CD8-positive, alpha-beta memory T cell (primary cell): Measurements from ENCODE around the gene RPS6KA4. TPM values are rescaled to one million over a fixed set of nuclear protein-coding genes. Genes with fewer than 3 reads are reported as not detected.

Experiments
- CTCF ChIA-PET: fragments of 350-600 bp; sonication (Branson Sonifier 250); formaldehyde crosslinking; loops from one replicate; lab custom pipeline; 2021; ENCODE audit warnings: antibody characterized with exemption; lab: Charles Lee
- POLR2A ChIA-PET: fragments of 350-600 bp; sonication (Branson Sonifier 250); formaldehyde crosslinking; loops from one replicate; lab custom pipeline; 2021; ENCODE audit warnings: antibody characterized with exemption; lab: Charles Lee
- DNase-seq, 5 donors: peaks; one replicate each; pipeline versions ENCODE4 v3.0.0 to v3.0.0-alpha.2; 2020 to 2022; ENCODE audit warnings: mixed read lengths in 1 of 5
- H3K27ac ChIP-seq: one replicate; pipeline ENCODE4 v1.7.0; 2013; ENCODE audit warnings: low read depth, mild to moderate bottlenecking, low read length, moderate library complexity
- H3K27me3 ChIP-seq: 2 replicates; pipeline ENCODE4 v1.7.0; 2013; ENCODE audit warnings: low read length, mild to moderate bottlenecking; ENCODE audit not compliant: insufficient read depth, poor library complexity, severe bottlenecking
- H3K36me3 ChIP-seq: 2 replicates; pipeline ENCODE4 v1.7.0; 2013; ENCODE audit warnings: mild to moderate bottlenecking, low read length, moderate library complexity; ENCODE audit not compliant: insufficient read depth
- H3K4me1 ChIP-seq: 2 replicates; pipeline ENCODE4 v1.7.0; 2013; ENCODE audit warnings: mild to moderate bottlenecking, low read length, moderate library complexity; ENCODE audit not compliant: insufficient read depth
- H3K4me3 ChIP-seq: 2 replicates; pipeline ENCODE4 v1.7.0; 2013; ENCODE audit warnings: mild to moderate bottlenecking, low read length
- H3K9me3 ChIP-seq: 2 replicates; pipeline ENCODE4 v1.7.0; 2013; ENCODE audit warnings: mild to moderate bottlenecking, low read length
- H3K27ac Mint-ChIP-seq, 8 donors: one replicate each; pipeline ENCODE4 v1.8.0; 2020 to 2021; ENCODE audit warnings: mixed read lengths in 8 of 8, mild to moderate bottlenecking in 6 of 8, inconsistent platforms in 3 of 8, moderate library complexity in 3 of 8
- H3K27me3 Mint-ChIP-seq, 2 donors: one replicate each; pipeline ENCODE4 v1.8.0; 2020 to 2021; ENCODE audit warnings: mixed read lengths in 2 of 2, mild to moderate bottlenecking in 1 of 2, moderate library complexity in 1 of 2
- H3K36me3 Mint-ChIP-seq, 3 donors: one replicate each; pipeline ENCODE4 v1.8.0; 2020 to 2021; ENCODE audit warnings: mixed read lengths in 3 of 3, inconsistent platforms in 1 of 3, mild to moderate bottlenecking in 1 of 3
- H3K4me1 Mint-ChIP-seq, 3 donors: one replicate each; pipeline ENCODE4 v1.8.0; 2020 to 2021; ENCODE audit warnings: mixed read lengths in 3 of 3, inconsistent platforms in 1 of 3, mild to moderate bottlenecking in 1 of 3
- H3K4me3 Mint-ChIP-seq, 7 donors: one replicate each; pipeline ENCODE4 v1.8.0; 2020 to 2021; ENCODE audit warnings: mixed read lengths in 7 of 7, mild to moderate bottlenecking in 6 of 7, moderate library complexity in 4 of 7, inconsistent platforms in 2 of 7
- H3K9me3 Mint-ChIP-seq, 5 donors: one replicate each; pipeline ENCODE4 v1.8.0; 2020 to 2022; ENCODE audit warnings: mixed read lengths in 5 of 5, mild to moderate bottlenecking in 3 of 5, moderate library complexity in 2 of 5, inconsistent platforms in 1 of 5
- polyA plus RNA-seq: library from polyadenylated mRNA; unstranded; fragments of 300-500 nt; fragmentation: Illumina TruSeq; gene quantifications from one replicate; pipeline ENCODE4 v1.2.3, GENCODE V29; 2021
- total RNA-seq, 2 experiments: library from RNA; stranded (reverse); gene quantifications; one replicate each; pipeline ENCODE4 v1.2.3, GENCODE V29; 2021

The RPS6KA4 gene
- total and polyA plus RNA-seq, 3 experiments from 2014 or later: 15.9 to 39.0 (median 38.0) TPM

- Histone ChIP-seq H3K27ac (peak overlapping the region; percentile 70), H3K4me1 (peaks cover 22% of the 10 kb centered on the region), H3K4me3 (peak overlapping the region; percentile 71), H3K9me3 (no peaks in the 10 kb centered on the region), H3K36me3 (peaks cover 7% of the 10 kb centered on the region), H3K27me3 (no peaks in the 10 kb centered on the region)
- CTCF ChIA-PET: interaction anchor here (1.1 to 1.8 kb wide), 4 partner anchors 16 to 91 kb away, joined by 3 to 6 read pairs (median 4); no protein-coding TSS in a partner anchor
- H3K4me3 Mint-ChIP-seq: peak overlapping the region; percentile 52 to 73 (median 59)
- H3K36me3 Mint-ChIP-seq: peaks cover 0 to 43% (median 7%) of the 10 kb centered on the region in 3 donors
- H3K27ac Mint-ChIP-seq: peak overlapping the region in 5 of 8 donors; percentile 8 to 85 (median 60)
- POLR2A ChIA-PET: interaction anchor here (1.1 to 3.4 kb wide), 2 partner anchors 13 to 41 kb away, joined by 3 to 15 read pairs; partner anchors contain the start of genes PRDX5 and TRMT112
- peaks cover 22 to 42% (median 30%) of the 10 kb centered on the region in 3 donors for H3K4me1 Mint-ChIP-seq
- H3K27me3 Mint-ChIP-seq: no peaks in the 10 kb centered on the region
- no peaks in the 10 kb centered on the region for H3K9me3 Mint-ChIP-seq
- peak in 1 of 5 donors; percentile 60 for DNase-seq
Observed at GRCh38 chr11:64357904-64358535, 942 bp upstream of the RPS6KA4 start.

GRCh38 chr11:64358536-64358906 is 441 bp upstream of the RPS6KA4 start:
- H3K9me3 Mint-ChIP-seq: no peaks in the 10 kb centered on the region
- Histone ChIP-seq H3K4me3 (peak overlapping the region; percentile 71), H3K36me3 (peaks cover 7% of the 10 kb centered on the region), H3K27me3 (no peaks in the 10 kb centered on the region), H3K4me1 (peaks cover 22% of the 10 kb centered on the region), H3K27ac (peak overlapping the region; percentile 70), H3K9me3 (no peaks in the 10 kb centered on the region)
- CTCF ChIA-PET: interaction anchor here (1.1 to 1.8 kb wide), 3 partner anchors 16 to 91 kb away, joined by 3 to 6 read pairs (median 3); no protein-coding TSS in a partner anchor
- DNase-seq: no peak
- peak overlapping the region in 1 of 8 donors; percentile 85 for H3K27ac Mint-ChIP-seq
- H3K27me3 Mint-ChIP-seq: no peaks in the 10 kb centered on the region
- H3K4me3 Mint-ChIP-seq: peak overlapping the region; percentile 52 to 73 (median 59)
- POLR2A ChIA-PET: interaction anchor here (1.3 to 3.4 kb wide), 2 partner anchors 16 to 41 kb away, joined by 5 to 15 read pairs; partner anchors contain the start of genes PRDX5 and TRMT112
- peaks cover 22 to 42% (median 30%) of the 10 kb centered on the region in 3 donors for H3K4me1 Mint-ChIP-seq
- H3K36me3 Mint-ChIP-seq: peaks cover 0 to 46% (median 9%) of the 10 kb centered on the region in 3 donors

GRCh38 chr11:64359712-64360445 is 917 bp downstream of the RPS6KA4 start:
- H3K27me3 ChIP-seq: no peaks in the 10 kb centered on the region
- Mint-ChIP-seq H3K36me3 (peaks cover 5 to 53% (median 9%) of the 10 kb centered on the region in 3 donors), H3K4me1 (peaks cover 24 to 42% (median 30%) of the 10 kb centered on the region in 3 donors), H3K4me3 (peak overlapping the region; percentile 83 to 94 (median 89)), H3K27me3 (no peaks in the 10 kb centered on the region), H3K9me3 (no peaks in the 10 kb centered on the region), H3K27ac (peak overlapping the region; percentile 19 to 96 (median 80))
- POLR2A ChIA-PET: interaction anchor here (0.7 to 3.4 kb wide), 3 partner anchors 17 to 178 kb away, joined by 4 to 15 read pairs (median 5); partner anchors contain the start of genes PRDX5 and TRMT112
- H3K9me3 ChIP-seq: no peaks in the 10 kb centered on the region
- peak in 1 of 5 donors; percentile 30 for DNase-seq
- H3K4me3 ChIP-seq: peak overlapping the region; percentile 77
- H3K4me1 ChIP-seq: peaks cover 22% of the 10 kb centered on the region
- peak overlapping the region; percentile 76 for H3K27ac ChIP-seq
- peaks cover 7% of the 10 kb centered on the region for H3K36me3 ChIP-seq
- CTCF ChIA-PET: interaction anchor here (0.9 to 2.0 kb wide), 8 partner anchors 11 to 292 kb away, joined by 3 to 8 read pairs (median 6); partner anchors contain the start of genes ESRRA, PRDX5 and TRMT112

GRCh38 chr11:64360448-64360921 is 1.5 kb downstream of the RPS6KA4 start:
- no peaks in the 10 kb centered on the region for H3K9me3 ChIP-seq
- peaks cover 7% of the 10 kb centered on the region for H3K36me3 ChIP-seq
- Mint-ChIP-seq H3K36me3 (peaks cover 5 to 57% (median 9%) of the 10 kb centered on the region in 3 donors), H3K27me3 (no peaks in the 10 kb centered on the region), H3K9me3 (no peaks in the 10 kb centered on the region), H3K27ac (peak overlapping the region in 5 of 8 donors; percentile 19 to 92 (median 66)), H3K4me3 (peak overlapping the region; percentile 83 to 94 (median 89)), H3K4me1 (peaks cover 24 to 41% (median 30%) of the 10 kb centered on the region in 3 donors)
- no peaks in the 10 kb centered on the region for H3K27me3 ChIP-seq
- peak in 1 of 5 donors; percentile 25 for DNase-seq
- POLR2A ChIA-PET: interaction anchor here (0.7 to 3.4 kb wide), 2 partner anchors 43 to 178 kb away, joined by 4 to 15 read pairs; partner anchors contain the start of genes PRDX5 and TRMT112
- peak overlapping the region; percentile 77 for H3K4me3 ChIP-seq
- no peak overlapping the region for H3K27ac ChIP-seq
- CTCF ChIA-PET: interaction anchor here (1.0 to 2.0 kb wide), 7 partner anchors 10 to 291 kb away, joined by 3 to 8 read pairs (median 5); partner anchors contain the start of genes ESRRA, PRDX5 and TRMT112
- H3K4me1 ChIP-seq: peaks cover 22% of the 10 kb centered on the region

GRCh38 chr11:64361659-64362058 is 2.7 kb downstream of the RPS6KA4 start:
- Mint-ChIP-seq H3K36me3 (peaks cover 5 to 62% (median 11%) of the 10 kb centered on the region in 3 donors), H3K27me3 (no peaks in the 10 kb centered on the region), H3K4me1 (peaks cover 21 to 35% (median 29%) of the 10 kb centered on the region in 3 donors), H3K4me3 (peak overlapping the region in 1 of 7 donors; percentile 77), H3K9me3 (no peaks in the 10 kb centered on the region), H3K27ac (peak overlapping the region in 2 of 8 donors; percentile 13 to 36)
- no peak for DNase-seq
- Histone ChIP-seq H3K4me3 (no peak overlapping the region), H3K27me3 (no peaks in the 10 kb centered on the region), H3K4me1 (peaks cover 22% of the 10 kb centered on the region), H3K9me3 (no peaks in the 10 kb centered on the region), H3K36me3 (peaks cover 7% of the 10 kb centered on the region), H3K27ac (no peak overlapping the region)
- CTCF ChIA-PET: interaction anchor here (1.5 to 2.0 kb wide), 4 partner anchors 9 to 87 kb away, joined by 3 to 6 read pairs (median 4); partner anchors contain the start of gene ESRRA
- POLR2A ChIA-PET: no interaction called here

- Histone ChIP-seq H3K27ac (no peak overlapping the region), H3K27me3 (no peaks in the 10 kb centered on the region), H3K4me3 (no peak overlapping the region), H3K36me3 (peaks cover 7% of the 10 kb centered on the region), H3K9me3 (no peaks in the 10 kb centered on the region), H3K4me1 (peaks cover 21% of the 10 kb centered on the region)
- Mint-ChIP-seq H3K27me3 (no peaks in the 10 kb centered on the region), H3K4me3 (peak overlapping the region in 2 of 7 donors; percentile 27 to 77), H3K9me3 (no peaks in the 10 kb centered on the region), H3K36me3 (peaks cover 5 to 67% (median 14%) of the 10 kb centered on the region in 3 donors), H3K4me1 (peaks cover 20 to 32% (median 29%) of the 10 kb centered on the region in 3 donors), H3K27ac (peak overlapping the region in 4 of 8 donors; percentile 7 to 36 (median 24))
- ChIA-PET CTCF (no interaction called here), POLR2A (no interaction called here)
- no peak for DNase-seq
Observed at GRCh38 chr11:64362339-64362738, 3.4 kb downstream of the RPS6KA4 start.

- Histone ChIP-seq H3K27me3 (no peaks in the 10 kb centered on the region), H3K4me3 (no peak overlapping the region), H3K4me1 (peaks cover 5% of the 10 kb centered on the region), H3K36me3 (peaks cover 7% of the 10 kb centered on the region), H3K27ac (no peak overlapping the region), H3K9me3 (no peaks in the 10 kb centered on the region)
- POLR2A ChIA-PET: no interaction called here
- CTCF ChIA-PET: no interaction called here
- H3K27ac Mint-ChIP-seq: peak overlapping the region in 1 of 8 donors; percentile 32
- peaks cover 0 to 1% of the 10 kb centered on the region in 2 donors for H3K27me3 Mint-ChIP-seq
- no peak for DNase-seq
- H3K4me3 Mint-ChIP-seq: no peak overlapping the region
- no peaks in the 10 kb centered on the region for H3K9me3 Mint-ChIP-seq
- H3K36me3 Mint-ChIP-seq: peaks cover 5 to 84% (median 14%) of the 10 kb centered on the region in 3 donors
- H3K4me1 Mint-ChIP-seq: peaks cover 13 to 21% (median 17%) of the 10 kb centered on the region in 3 donors
Observed at GRCh38 chr11:64364435-64364834, 5.5 kb downstream of the RPS6KA4 start.
